VCaP (cell line): ENCODE results near the gene FAM184B.

ENCODE experiments used
- H3K27ac ChIP-seq: fragments of 450-650 bp; 2 replicates; pipeline ENCODE4 v1.5.1; 2017
- CTCF ChIP-seq: fragments of 450-650 bp; conservative IDR thresholded peaks from 2 replicates; pipeline ENCODE4 v1.5.1; 2017; ENCODE audit warnings: mild to moderate bottlenecking, moderate library complexity

FAM184B gene

GRCh38 chr4:17812125-17812524, 30.7 kb upstream of the FAM184B start:
- no peak for TF ChIP-seq CTCF
- peak overlapping the region; percentile 90 for H3K27ac ChIP-seq

- no peak for TF ChIP-seq CTCF
- H3K27ac ChIP-seq = peak overlapping the region; percentile 90
Measured at GRCh38 chr4:17811078-17811603, 29.7 kb upstream of the FAM184B start.

GRCh38 chr4:17810260-17811077, 29.0 kb upstream of the FAM184B start, which contains the start of the genes DCAF16 and NCAPG:
Gene DCAF16 (minus strand): TSS chr4:17810757. CDS start chr4:17804141, 6,616 bp downstream.
Gene NCAPG (plus strand): TSS chr4:17810979. CDS start chr4:17811078, 99 bp downstream.
- H3K27ac ChIP-seq = peak within 1 kb of the TSS; percentile 90
- no peak for TF ChIP-seq CTCF

- H3K27ac ChIP-seq = peak overlapping the region; percentile 90
- TF ChIP-seq CTCF = no peak
Measured at GRCh38 chr4:17809667-17810066, 28.2 kb upstream of the FAM184B start.

- peak overlapping the region; percentile 90; the same call in 1 of the 2 replicates for H3K27ac ChIP-seq
- TF ChIP-seq CTCF = no peak
Measured at GRCh38 chr4:17807446-17807845, 26.0 kb upstream of the FAM184B start.

GRCh38 chr4:17805580-17806155, 24.2 kb upstream of the FAM184B start:
- no peak for TF ChIP-seq CTCF
- H3K27ac ChIP-seq = no peak overlapping the region

- TF ChIP-seq CTCF = no peak
- no peak overlapping the region for H3K27ac ChIP-seq
Measured at GRCh38 chr4:17797808-17798207, 16.4 kb upstream of the FAM184B start.
